NCI-H2196 (cell line): Measurements from ENCODE around the gene MCFD2.

ENCODE experiments used
- DNase-seq: peaks from one replicate; lab custom pipeline; 2025; ENCODE audit not compliant: unreplicated experiment; lab: John Stamatoyannopoulos, UW

MCFD2 gene

DNA sequence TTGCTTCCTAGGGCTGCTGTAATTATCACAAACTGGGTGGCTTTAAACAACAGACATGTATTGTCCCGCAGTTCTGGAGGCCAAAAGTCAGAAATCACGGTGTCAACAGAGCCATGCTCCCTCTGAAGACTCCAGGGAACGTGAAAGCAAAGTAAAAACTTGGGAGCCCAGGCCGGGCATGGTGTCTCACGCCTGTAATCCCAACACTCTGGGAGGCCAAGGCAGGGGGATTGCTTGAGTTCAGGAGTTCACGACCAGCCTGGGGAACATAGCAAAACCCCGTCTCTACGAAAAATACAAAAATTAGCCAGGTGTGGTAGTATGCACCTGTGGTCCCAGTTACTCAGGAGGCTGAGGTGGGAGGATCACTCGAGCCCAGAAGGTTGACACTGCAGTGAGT, 63.5 kb downstream of the MCFD2 start:
- DNase-seq: no peak
